HEK293 (cell line): ENCODE results near the gene TTC23.

ENCODE experiments used
- CTCF ChIA-PET: fragments of 350-600 bp; formaldehyde crosslinking; extraction: SDS; loops from one replicate; lab custom pipeline; 2021; ENCODE audit warnings: antibody characterized with exemption; lab: Yijun Ruan, JAX
- POLR2A ChIA-PET: fragments of 300-600 bp; formaldehyde crosslinking; extraction: SDS; loops from one replicate; lab custom pipeline; 2020; ENCODE audit warnings: antibody characterized with exemption, inconsistent platforms; lab: Yijun Ruan, JAX
- H3K27ac ChIP-seq: fragments of 200-500 bp; sonication (Bioruptor generic); 2 replicates; pipeline ENCODE4 v1.5.1; 2014; ENCODE audit warnings: low read depth, low read length, control low read depth, inconsistent platforms; ENCODE audit errors: extremely low read depth
- H3K36me3 ChIP-seq, 2 experiments: fragments of 200-500 bp in 1 of 2; sonication (Bioruptor generic) in 1 of 2; 1 replicate in 1 of 2; 2 replicates in 1 of 2; pipeline ENCODE4 v1.5.1; 2014 to 2017; ENCODE audit warnings: inconsistent platforms in 2 of 2, low read length in 2 of 2; ENCODE audit not compliant: control insufficient read depth in 2 of 2, insufficient read depth in 1 of 2
- H3K4me1 ChIP-seq: fragments of 200-500 bp; sonication (Bioruptor generic); 2 replicates; pipeline ENCODE4 v1.5.1; 2014; ENCODE audit warnings: mild to moderate bottlenecking, low read length, inconsistent platforms; ENCODE audit not compliant: control insufficient read depth, insufficient read depth
- H3K4me3 ChIP-seq: 2 replicates; pipeline ENCODE4 v1.5.1; 2011; ENCODE audit warnings: low read depth, mild to moderate bottlenecking, control low read depth, low read length, moderate library complexity
- H3K9me3 ChIP-seq: fragments of 200-500 bp; sonication (Bioruptor generic); 2 replicates; pipeline ENCODE4 v1.5.1; 2014; ENCODE audit warnings: low read depth, low read length, inconsistent platforms; ENCODE audit not compliant: control insufficient read depth, insufficient read depth
- FEZF1 ChIP-seq: fragments of 450-650 bp; formaldehyde crosslinking; IDR thresholded peaks from 2 replicates; pipeline ENCODE4 v1.5.1; 2016; ENCODE audit warnings: missing biosample characterization, missing genetic modification characterization
- YY1 ChIP-seq: fragments of 450-650 bp; formaldehyde crosslinking; IDR thresholded peaks from 2 replicates; pipeline ENCODE4 v1.5.1; 2018; ENCODE audit warnings: missing biosample characterization, missing genetic modification characterization
- ZBTB48 ChIP-seq: fragments of 450-650 bp; formaldehyde crosslinking; IDR thresholded peaks from 2 replicates; pipeline ENCODE4 v1.5.1; 2016; ENCODE audit warnings: missing biosample characterization, missing genetic modification characterization
- ZFP3 ChIP-seq: fragments of 450-650 bp; formaldehyde crosslinking; IDR thresholded peaks from 2 replicates; pipeline ENCODE4 v1.5.1; 2016; ENCODE audit warnings: low read depth, missing biosample characterization, missing genetic modification characterization
- ZNF2 ChIP-seq: fragments of 450-650 bp; formaldehyde crosslinking; IDR thresholded peaks from 2 replicates; pipeline ENCODE4 v1.5.1; 2016; ENCODE audit warnings: missing biosample characterization, missing genetic modification characterization
- ZNF416 ChIP-seq: fragments of 450-650 bp; formaldehyde crosslinking; IDR thresholded peaks from 2 replicates; pipeline ENCODE4 v1.5.1; 2016; ENCODE audit warnings: missing biosample characterization, missing genetic modification characterization
- TF ChIP-seq, protein P1 (sequence below): sonication (generic); formaldehyde crosslinking; IDR thresholded peaks from 2 replicates; pipeline ENCODE4 v1.8.1; 2022; ENCODE audit warnings: mild to moderate bottlenecking, moderate library complexity, missing genetic modification reagents

TTC23 gene

DNA sequence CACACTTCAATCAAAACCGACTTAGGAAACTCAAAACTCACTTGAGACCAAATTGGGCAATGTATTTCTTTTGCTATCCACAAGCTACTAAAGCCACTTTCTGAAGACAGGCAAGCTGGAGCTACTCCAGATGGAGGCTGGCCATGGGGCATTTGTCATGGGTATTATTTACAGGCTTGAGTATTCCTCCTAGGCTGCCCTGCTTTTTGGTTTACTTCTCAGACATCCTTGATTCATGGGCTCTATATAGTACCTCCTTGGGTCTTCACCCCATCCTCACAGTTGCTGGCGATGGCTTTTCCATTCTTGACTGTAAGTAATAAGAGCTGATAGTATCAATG, 163.1 kb downstream of the TTC23 start:
- Histone ChIP-seq H3K36me3 (no peaks in the 10 kb centered on the region), H3K9me3 (no peaks in the 10 kb centered on the region), H3K4me3 (no peak overlapping the region), H3K27ac (no peak overlapping the region), H3K4me1 (no peaks in the 10 kb centered on the region)
- TF ChIP-seq FEZF1 (tag by site-specific recombination): no peak
- TF ChIP-seq ZNF2 (tag by site-specific recombination): no peak
- no peak for TF ChIP-seq ZNF416
- TF ChIP-seq, protein P1, sequence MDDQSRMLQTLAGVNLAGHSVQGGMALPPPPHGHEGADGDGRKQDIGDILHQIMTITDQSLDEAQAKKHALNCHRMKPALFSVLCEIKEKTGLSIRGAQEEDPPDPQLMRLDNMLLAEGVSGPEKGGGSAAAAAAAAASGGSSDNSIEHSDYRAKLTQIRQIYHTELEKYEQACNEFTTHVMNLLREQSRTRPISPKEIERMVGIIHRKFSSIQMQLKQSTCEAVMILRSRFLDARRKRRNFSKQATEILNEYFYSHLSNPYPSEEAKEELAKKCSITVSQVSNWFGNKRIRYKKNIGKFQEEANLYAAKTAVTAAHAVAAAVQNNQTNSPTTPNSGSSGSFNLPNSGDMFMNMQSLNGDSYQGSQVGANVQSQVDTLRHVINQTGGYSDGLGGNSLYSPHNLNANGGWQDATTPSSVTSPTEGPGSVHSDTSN (CRISPR knock-in tag): no peak
- TF ChIP-seq YY1: no peak
- no peak for TF ChIP-seq ZBTB48 (tag by site-specific recombination)
- TF ChIP-seq ZFP3 (tag by site-specific recombination): no peak
- POLR2A ChIA-PET: interaction anchor here (0.7 kb wide), 1 partner anchor 137 kb away, joined by 3 read pairs; no protein-coding TSS in a partner anchor
- CTCF ChIA-PET: interaction anchor here (0.7 to 2.8 kb wide), 6 partner anchors 10 to 440 kb away, joined by 3 to 12 read pairs (median 6); no protein-coding TSS in a partner anchor
